Inflammatory macrophage treated with lipopolysaccharide for 4 hours (primary cell): ENCODE results near the gene PRTN3.

ENCODE experiments used
- DNase-seq: peaks from one replicate; pipeline ENCODE4 v3.0.0-alpha.2; 2020

The PRTN3 gene

GRCh38 chr19:840519-841206 is at the start of gene PRTN3:
Gene PRTN3, plus strand, starts transcription at chr19:840999. Its CDS starts 10 bp downstream, at chr19:841009.
- DNase-seq, result peak; percentile 68

- no peak for DNase-seq
Observed at GRCh38 chr19:791007-791566, 49.7 kb upstream of the PRTN3 start.

GRCh38 chr19:791567-792305 is 49.1 kb upstream of the PRTN3 start:
- no peak for DNase-seq

GRCh38 chr19:792306-792885 is 48.4 kb upstream of the PRTN3 start:
- no peak for DNase-seq

GRCh38 chr19:793806-794205 is 47.0 kb upstream of the PRTN3 start:
- DNase-seq, result no peak

- DNase-seq, result no peak
Observed at GRCh38 chr19:795073-795611, 45.7 kb upstream of the PRTN3 start.

- DNase-seq, result no peak
Observed at GRCh38 chr19:795691-796581, 44.9 kb upstream of the PRTN3 start.

- peak; percentile 100 for DNase-seq
Observed at GRCh38 chr19:796692-797527, 43.9 kb upstream of the PRTN3 start, which contains the start of gene PTBP1. Gene PTBP1, plus strand, starts transcription at chr19:797452. Its CDS starts 46 bp downstream, at chr19:797498.

GRCh38 chr19:797528-798414 is 43.0 kb upstream of the PRTN3 start:
- DNase-seq, result peak; percentile 94

GRCh38 chr19:798415-799075 is 42.3 kb upstream of the PRTN3 start:
- DNase-seq, result no peak

GRCh38 chr19:799076-799881 is 41.5 kb upstream of the PRTN3 start:
- DNase-seq, result peak; percentile 46

GRCh38 chr19:800360-801029 is 40.3 kb upstream of the PRTN3 start:
- DNase-seq, result no peak

- DNase-seq, result no peak
Observed at GRCh38 chr19:801030-801860, 39.6 kb upstream of the PRTN3 start.

- no peak for DNase-seq
Observed at GRCh38 chr19:801861-802497, 38.8 kb upstream of the PRTN3 start.

GRCh38 chr19:802498-803098 is 38.2 kb upstream of the PRTN3 start:
- no peak for DNase-seq

- no peak for DNase-seq
Observed at GRCh38 chr19:803099-803561, 37.7 kb upstream of the PRTN3 start.
